CD8-positive, alpha-beta memory T cell (primary cell): ENCODE results near the gene FAM186B. TPM values are rescaled to one million over a fixed set of nuclear protein-coding genes. Genes with fewer than 3 reads are reported as not detected.

ENCODE experiments used
- CTCF ChIA-PET: fragments of 350-600 bp; sonication (Branson Sonifier 250); formaldehyde crosslinking; loops from one replicate; lab custom pipeline; 2021; ENCODE audit warnings: antibody characterized with exemption; lab: Charles Lee
- POLR2A ChIA-PET: fragments of 350-600 bp; sonication (Branson Sonifier 250); formaldehyde crosslinking; loops from one replicate; lab custom pipeline; 2021; ENCODE audit warnings: antibody characterized with exemption; lab: Charles Lee
- DNase-seq, 5 donors: peaks; one replicate each; pipeline versions ENCODE4 v3.0.0 to v3.0.0-alpha.2; 2020 to 2022; ENCODE audit warnings: mixed read lengths in 1 of 5
- H3K27ac ChIP-seq: one replicate; pipeline ENCODE4 v1.7.0; 2013; ENCODE audit warnings: low read depth, mild to moderate bottlenecking, low read length, moderate library complexity
- H3K27me3 ChIP-seq: 2 replicates; pipeline ENCODE4 v1.7.0; 2013; ENCODE audit warnings: low read length, mild to moderate bottlenecking; ENCODE audit not compliant: insufficient read depth, poor library complexity, severe bottlenecking
- H3K36me3 ChIP-seq: 2 replicates; pipeline ENCODE4 v1.7.0; 2013; ENCODE audit warnings: mild to moderate bottlenecking, low read length, moderate library complexity; ENCODE audit not compliant: insufficient read depth
- H3K4me1 ChIP-seq: 2 replicates; pipeline ENCODE4 v1.7.0; 2013; ENCODE audit warnings: mild to moderate bottlenecking, low read length, moderate library complexity; ENCODE audit not compliant: insufficient read depth
- H3K4me3 ChIP-seq: 2 replicates; pipeline ENCODE4 v1.7.0; 2013; ENCODE audit warnings: mild to moderate bottlenecking, low read length
- H3K9me3 ChIP-seq: 2 replicates; pipeline ENCODE4 v1.7.0; 2013; ENCODE audit warnings: mild to moderate bottlenecking, low read length
- H3K27ac Mint-ChIP-seq, 8 donors: one replicate each; pipeline ENCODE4 v1.8.0; 2020 to 2021; ENCODE audit warnings: mixed read lengths in 8 of 8, mild to moderate bottlenecking in 6 of 8, inconsistent platforms in 3 of 8, moderate library complexity in 3 of 8
- H3K27me3 Mint-ChIP-seq, 2 donors: one replicate each; pipeline ENCODE4 v1.8.0; 2020 to 2021; ENCODE audit warnings: mixed read lengths in 2 of 2, mild to moderate bottlenecking in 1 of 2, moderate library complexity in 1 of 2
- H3K36me3 Mint-ChIP-seq, 3 donors: one replicate each; pipeline ENCODE4 v1.8.0; 2020 to 2021; ENCODE audit warnings: mixed read lengths in 3 of 3, inconsistent platforms in 1 of 3, mild to moderate bottlenecking in 1 of 3
- H3K4me1 Mint-ChIP-seq, 3 donors: one replicate each; pipeline ENCODE4 v1.8.0; 2020 to 2021; ENCODE audit warnings: mixed read lengths in 3 of 3, inconsistent platforms in 1 of 3, mild to moderate bottlenecking in 1 of 3
- H3K4me3 Mint-ChIP-seq, 7 donors: one replicate each; pipeline ENCODE4 v1.8.0; 2020 to 2021; ENCODE audit warnings: mixed read lengths in 7 of 7, mild to moderate bottlenecking in 6 of 7, moderate library complexity in 4 of 7, inconsistent platforms in 2 of 7
- H3K9me3 Mint-ChIP-seq, 5 donors: one replicate each; pipeline ENCODE4 v1.8.0; 2020 to 2022; ENCODE audit warnings: mixed read lengths in 5 of 5, mild to moderate bottlenecking in 3 of 5, moderate library complexity in 2 of 5, inconsistent platforms in 1 of 5
- polyA plus RNA-seq: library from polyadenylated mRNA; unstranded; fragments of 300-500 nt; fragmentation: Illumina TruSeq; gene quantifications from one replicate; pipeline ENCODE4 v1.2.3, GENCODE V29; 2021
- total RNA-seq, 2 experiments: library from RNA; stranded (reverse); gene quantifications; one replicate each; pipeline ENCODE4 v1.2.3, GENCODE V29; 2021

The FAM186B gene
- total and polyA plus RNA-seq, 3 experiments from 2014 or later = 0.11 to 0.15 TPM; not detected in 1

DNA sequence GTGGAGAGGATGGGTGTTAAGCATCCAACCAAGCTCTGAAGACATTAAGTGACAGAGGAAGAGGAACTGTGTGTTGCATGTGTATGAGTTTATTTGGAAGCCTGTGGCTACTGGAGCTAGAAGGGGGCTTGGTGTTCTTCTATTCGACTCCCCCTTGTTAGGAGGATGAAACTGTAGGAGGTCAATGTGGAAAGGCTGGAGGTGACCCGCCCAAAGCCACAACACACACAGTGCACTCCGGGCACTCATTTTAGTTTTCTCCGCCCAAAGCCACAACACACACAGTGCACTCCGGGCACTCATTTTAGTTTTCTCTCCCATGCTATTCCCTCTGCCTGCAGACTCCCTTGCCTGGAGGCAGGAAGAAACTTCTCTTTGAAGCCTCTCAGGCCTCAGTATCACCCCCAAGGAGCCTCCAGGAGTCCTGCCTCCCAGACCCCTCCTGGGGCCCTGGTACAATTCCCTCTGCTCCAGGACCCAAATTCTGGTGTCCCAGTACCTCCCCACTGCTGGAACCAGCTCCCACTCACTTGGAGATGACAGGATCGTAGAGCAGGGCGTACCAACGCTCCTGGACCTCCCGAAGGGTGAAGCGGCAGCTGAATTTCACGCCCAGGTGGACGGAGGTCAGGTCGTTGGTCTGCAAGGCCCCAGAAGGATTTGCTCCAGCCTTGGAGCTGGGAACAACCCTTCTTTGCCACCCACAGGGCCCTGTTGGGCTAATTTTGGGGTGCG lies 41.3 kb downstream of the FAM186B start:
- peak overlapping the region in 2 of 7 donors; percentile 8 to 45 for H3K4me3 Mint-ChIP-seq
- H3K4me1 Mint-ChIP-seq = peaks cover 49 to 60% (median 53%) of the 10 kb centered on the region in 3 donors
- CTCF ChIA-PET = interaction anchor here (1.2 to 2.2 kb wide), 2 partner anchors 10 to 206 kb away, joined by 3 to 12 read pairs; no protein-coding TSS in a partner anchor

DNA sequence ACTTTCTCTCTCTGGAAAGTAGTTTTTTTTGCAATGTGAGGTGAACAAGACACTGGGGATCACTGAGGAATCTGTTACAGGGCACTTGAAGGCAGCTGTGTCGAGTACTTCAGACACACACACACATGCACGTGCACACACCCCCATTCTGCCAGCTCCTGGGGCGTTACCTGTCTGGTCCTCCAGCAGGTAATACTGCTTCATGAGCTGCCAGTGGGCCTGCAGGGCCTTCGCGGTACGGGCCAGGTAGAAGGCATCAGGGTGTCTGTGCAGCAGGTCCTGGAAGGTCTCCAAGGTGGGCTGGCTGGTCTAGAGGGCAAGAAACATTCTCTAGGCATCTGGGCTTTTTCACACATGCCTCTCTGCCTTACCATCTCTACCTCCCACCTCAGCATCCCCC lies 42.6 kb downstream of the FAM186B start:
- Mint-ChIP-seq H3K4me3 (peak overlapping the region in 1 of 7 donors; percentile 67), H3K4me1 (peaks cover 39 to 48% (median 40%) of the 10 kb centered on the region in 3 donors), H3K9me3 (no peaks in the 10 kb centered on the region), H3K36me3 (peaks cover 3 to 79% (median 14%) of the 10 kb centered on the region in 3 donors), H3K27ac (no peak overlapping the region), H3K27me3 (no peaks in the 10 kb centered on the region)
- no peak for DNase-seq
- Histone ChIP-seq H3K27me3 (no peaks in the 10 kb centered on the region), H3K27ac (no peak overlapping the region), H3K36me3 (peaks cover 57% of the 10 kb centered on the region), H3K4me1 (peaks cover 36% of the 10 kb centered on the region), H3K4me3 (no peak overlapping the region), H3K9me3 (no peaks in the 10 kb centered on the region)
- POLR2A ChIA-PET = interaction anchor here (0.9 kb wide), 1 partner anchor 17 kb away, joined by 6 read pairs; no protein-coding TSS in a partner anchor
- CTCF ChIA-PET = interaction anchor here (1.0 to 2.4 kb wide), 4 partner anchors 9 to 178 kb away, joined by 3 to 12 read pairs (median 4); partner anchors contain the start of gene TMBIM6

More for the DNA sequence above, 41.3 kb downstream of the FAM186B start:
- no peak for DNase-seq
- Mint-ChIP-seq H3K9me3 (no peaks in the 10 kb centered on the region), H3K27ac (peak overlapping the region in 3 of 8 donors; percentile 23 to 78 (median 24)), H3K36me3 (peaks cover 3 to 78% (median 13%) of the 10 kb centered on the region in 3 donors), H3K27me3 (no peaks in the 10 kb centered on the region)
- Histone ChIP-seq H3K36me3 (peaks cover 54% of the 10 kb centered on the region), H3K4me3 (no peak overlapping the region), H3K9me3 (no peaks in the 10 kb centered on the region), H3K4me1 (peaks cover 41% of the 10 kb centered on the region), H3K27ac (no peak overlapping the region), H3K27me3 (no peaks in the 10 kb centered on the region)
- POLR2A ChIA-PET = interaction anchor here (0.5 to 1.6 kb wide), 3 partner anchors 19 to 141 kb away, joined by 3 to 6 read pairs (median 6); partner anchors contain the start of gene KCNH3

DNA sequence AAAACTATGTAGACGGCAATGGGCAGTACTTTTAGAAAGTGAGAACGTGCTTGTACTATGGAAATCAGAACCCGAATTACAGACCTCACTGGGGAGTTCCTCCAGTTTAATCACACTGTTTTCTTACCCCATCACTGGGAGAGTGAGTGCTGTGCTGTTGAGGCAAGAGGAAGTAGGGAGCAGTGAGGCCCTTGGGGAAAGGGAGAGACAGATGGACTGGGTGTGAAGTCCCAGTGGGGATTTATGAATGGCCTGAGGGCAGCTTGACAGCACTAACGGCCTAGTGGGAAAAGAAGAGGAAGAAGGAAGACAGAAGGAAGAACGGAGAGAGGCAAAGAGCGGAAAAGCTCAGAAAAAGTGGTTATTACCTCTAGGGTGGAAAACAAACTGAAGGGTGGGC lies 43.2 kb downstream of the FAM186B start:
- no peak for DNase-seq
- H3K4me1 ChIP-seq = peaks cover 34% of the 10 kb centered on the region
- no peaks in the 10 kb centered on the region for H3K27me3 ChIP-seq
- no peaks in the 10 kb centered on the region for H3K27me3 Mint-ChIP-seq
- no peaks in the 10 kb centered on the region for H3K9me3 Mint-ChIP-seq
- H3K9me3 ChIP-seq = no peaks in the 10 kb centered on the region
- H3K4me3 ChIP-seq = no peak overlapping the region
- peaks cover 3 to 76% (median 14%) of the 10 kb centered on the region in 3 donors for H3K36me3 Mint-ChIP-seq
- peak overlapping the region in 3 of 8 donors; percentile 26 to 81 (median 73) for H3K27ac Mint-ChIP-seq
- POLR2A ChIA-PET = no interaction called here
- peaks cover 34 to 42% (median 35%) of the 10 kb centered on the region in 3 donors for H3K4me1 Mint-ChIP-seq
- H3K36me3 ChIP-seq = peaks cover 57% of the 10 kb centered on the region
- CTCF ChIA-PET = interaction anchor here (1.0 to 2.4 kb wide), 3 partner anchors 18 to 179 kb away, joined by 3 to 6 read pairs (median 3); partner anchors contain the start of gene TMBIM6
- H3K27ac ChIP-seq = no peak overlapping the region
- peak overlapping the region in 1 of 7 donors; percentile 67 for H3K4me3 Mint-ChIP-seq

DNA sequence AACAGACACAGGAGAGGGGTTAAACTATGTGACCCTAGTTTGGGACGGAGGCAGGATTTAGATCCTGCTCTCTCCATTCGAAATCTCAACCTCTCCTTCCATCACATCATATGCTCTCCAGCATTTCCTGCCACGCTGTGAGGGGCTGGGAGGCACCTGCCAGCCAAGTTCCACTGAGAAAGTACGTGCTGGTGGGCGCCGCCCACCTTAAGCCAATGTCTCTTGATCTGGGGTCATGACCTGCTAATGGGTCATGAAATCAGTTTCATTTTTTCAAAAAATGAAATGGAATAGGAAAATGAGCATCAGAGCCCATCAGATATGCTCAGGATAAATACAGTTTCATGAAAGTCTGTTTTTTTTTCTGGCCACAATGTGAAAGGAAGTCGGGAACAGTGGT lies 44.7 kb downstream of the FAM186B start:
- H3K36me3 ChIP-seq = peaks cover 57% of the 10 kb centered on the region
- no peak overlapping the region for H3K4me3 ChIP-seq
- H3K9me3 ChIP-seq = no peaks in the 10 kb centered on the region
- peaks cover 26 to 29% (median 28%) of the 10 kb centered on the region in 3 donors for H3K4me1 Mint-ChIP-seq
- H3K27me3 Mint-ChIP-seq = no peaks in the 10 kb centered on the region
- H3K27me3 ChIP-seq = no peaks in the 10 kb centered on the region
- no peaks in the 10 kb centered on the region for H3K9me3 Mint-ChIP-seq
- H3K36me3 Mint-ChIP-seq = peaks cover 3 to 86% (median 14%) of the 10 kb centered on the region in 3 donors
- no peak overlapping the region for H3K27ac ChIP-seq
- peaks cover 18% of the 10 kb centered on the region for H3K4me1 ChIP-seq
- CTCF ChIA-PET = interaction anchor here (0.9 to 2.4 kb wide), 2 partner anchors 16 to 19 kb away, joined by 3 to 6 read pairs; no protein-coding TSS in a partner anchor
- no peak overlapping the region for H3K4me3 Mint-ChIP-seq
- POLR2A ChIA-PET = no interaction called here
- no peak for DNase-seq
- no peak overlapping the region for H3K27ac Mint-ChIP-seq

DNA sequence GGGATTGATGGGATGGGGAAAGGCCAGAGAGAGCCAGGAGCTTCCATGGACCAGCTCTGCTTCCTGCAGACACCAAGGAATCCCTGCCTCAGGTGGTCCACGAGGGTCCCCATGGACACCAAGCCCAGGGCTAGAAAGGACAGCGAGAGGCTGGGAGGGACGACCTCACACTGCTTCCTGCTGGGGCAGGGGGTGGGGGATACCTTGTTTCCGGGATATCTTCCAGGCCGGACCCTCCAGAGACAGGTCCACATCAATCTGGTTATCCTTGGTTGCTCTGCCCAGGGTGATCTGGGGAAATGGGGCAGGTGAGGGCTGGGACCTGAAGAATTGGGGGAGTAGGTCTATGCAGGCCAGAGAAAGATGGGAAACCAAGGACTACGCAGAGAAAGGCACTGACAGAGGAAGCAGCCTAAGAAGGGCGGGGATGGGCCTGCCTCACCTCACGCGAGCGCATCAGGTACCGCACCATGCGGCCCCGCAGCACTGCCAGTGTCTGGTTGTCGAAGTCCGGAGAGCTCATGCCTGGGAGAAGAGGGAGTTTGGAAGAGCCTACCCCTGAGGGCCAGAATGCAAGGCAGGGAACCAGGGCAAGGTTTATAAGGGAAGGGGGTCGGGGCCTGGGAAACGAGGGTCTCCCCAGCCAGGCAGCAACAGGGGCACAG lies 46.3 kb downstream of the FAM186B start:
- Mint-ChIP-seq H3K4me3 (no peak overlapping the region), H3K27me3 (no peaks in the 10 kb centered on the region), H3K4me1 (peaks cover 12 to 14% (median 14%) of the 10 kb centered on the region in 3 donors), H3K36me3 (peaks cover 3 to 72% (median 14%) of the 10 kb centered on the region in 3 donors), H3K9me3 (no peaks in the 10 kb centered on the region), H3K27ac (no peak overlapping the region)
- CTCF ChIA-PET = no interaction called here
- no peaks in the 10 kb centered on the region for H3K27me3 ChIP-seq
- no peak for DNase-seq
- no peak overlapping the region for H3K4me3 ChIP-seq
- H3K9me3 ChIP-seq = no peaks in the 10 kb centered on the region
- POLR2A ChIA-PET = interaction anchor here (1.2 kb wide), 1 partner anchor 20 kb away, joined by 3 read pairs; the partner anchor contains the start of gene KCNH3
- H3K36me3 ChIP-seq = peaks cover 52% of the 10 kb centered on the region
- peaks cover 3% of the 10 kb centered on the region for H3K4me1 ChIP-seq
- no peak overlapping the region for H3K27ac ChIP-seq

DNA sequence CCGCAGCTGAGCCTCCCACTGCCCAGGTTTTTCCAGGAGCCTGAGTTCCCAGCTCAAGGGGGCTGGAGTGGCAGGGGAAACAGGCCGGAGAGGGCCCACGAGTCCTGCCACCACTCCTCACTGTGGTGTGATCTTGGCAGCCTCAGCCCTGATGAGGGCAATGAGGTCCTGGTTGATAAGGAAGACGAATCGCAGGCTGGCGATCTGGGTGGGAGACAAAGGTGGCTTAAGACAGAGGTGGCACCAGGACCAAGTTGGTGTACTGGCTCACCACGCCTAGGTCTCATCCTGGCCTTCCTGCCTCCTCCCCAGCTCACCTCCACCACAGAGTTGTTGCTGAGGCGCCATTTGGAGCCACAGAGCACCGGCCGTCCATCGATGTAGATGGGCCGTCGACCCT lies 46.9 kb downstream of the FAM186B start:
- peaks cover 3% of the 10 kb centered on the region for H3K4me1 ChIP-seq
- ChIA-PET POLR2A (interaction anchor here (1.2 kb wide), 1 partner anchor 20 kb away, joined by 3 read pairs; the partner anchor contains the start of gene KCNH3), CTCF (no interaction called here)
- Mint-ChIP-seq H3K36me3 (peaks cover 3 to 66% (median 14%) of the 10 kb centered on the region in 3 donors), H3K9me3 (no peaks in the 10 kb centered on the region), H3K27ac (peak overlapping the region in 1 of 8 donors; percentile 78), H3K4me3 (no peak overlapping the region), H3K27me3 (no peaks in the 10 kb centered on the region), H3K4me1 (peaks cover 9 to 11% (median 11%) of the 10 kb centered on the region in 3 donors)
- no peaks in the 10 kb centered on the region for H3K9me3 ChIP-seq
- H3K36me3 ChIP-seq = peaks cover 46% of the 10 kb centered on the region
- no peak overlapping the region for H3K27ac ChIP-seq
- no peak for DNase-seq
- no peak overlapping the region for H3K4me3 ChIP-seq
- H3K27me3 ChIP-seq = no peaks in the 10 kb centered on the region

DNA sequence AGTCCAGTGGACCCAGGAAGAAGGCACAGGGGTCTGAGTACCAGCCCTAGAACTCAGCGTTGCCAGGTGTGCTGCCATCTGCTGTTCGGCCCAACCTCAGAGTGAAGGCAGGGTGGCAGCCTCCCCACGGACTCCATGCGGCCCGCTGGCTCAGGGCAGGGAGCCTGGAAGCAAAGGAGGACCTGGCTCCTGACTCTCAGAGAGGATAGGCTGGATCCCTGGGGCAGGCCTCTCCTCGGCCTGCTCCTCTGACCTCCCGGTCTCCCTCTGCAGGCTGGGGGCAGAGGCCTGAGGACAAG lies 47.6 kb downstream of the FAM186B start:
- peaks cover 3 to 59% (median 14%) of the 10 kb centered on the region in 3 donors for H3K36me3 Mint-ChIP-seq
- Histone ChIP-seq H3K4me3 (no peak overlapping the region), H3K9me3 (no peaks in the 10 kb centered on the region), H3K27me3 (no peaks in the 10 kb centered on the region), H3K4me1 (peaks cover 5% of the 10 kb centered on the region), H3K27ac (no peak overlapping the region), H3K36me3 (peaks cover 39% of the 10 kb centered on the region)
- H3K27me3 Mint-ChIP-seq = no peaks in the 10 kb centered on the region
- H3K4me1 Mint-ChIP-seq = peaks cover 11 to 14% (median 13%) of the 10 kb centered on the region in 3 donors
- no peak for DNase-seq
- H3K9me3 Mint-ChIP-seq = no peaks in the 10 kb centered on the region
- ChIA-PET CTCF (no interaction called here), POLR2A (interaction anchor here (1.2 kb wide), 1 partner anchor 19 kb away, joined by 3 read pairs; the partner anchor contains the start of gene KCNH3)
- H3K4me3 Mint-ChIP-seq = no peak overlapping the region
- no peak overlapping the region for H3K27ac Mint-ChIP-seq
